Measurements from ENCODE around the gene ADAMTS10.
"Not testable (repeated sequence)": the region's sequence is repeated elsewhere in the genome, so short reads cannot be mapped to it uniquely, and the experiment has no call there.

The ADAMTS10 gene

GRCh38 chr19:8578642-8579265 is 31.8 kb downstream of the ADAMTS10 start:
- peak; percentile 82 for DNase-seq (ENCODE audit: low spot score)
- TF ChIP-seq CTCF (IDR thresholded peaks at IDR 0.05; ENCODE audit: extremely low read depth, missing control alignments), result peak; percentile 82

DNA sequence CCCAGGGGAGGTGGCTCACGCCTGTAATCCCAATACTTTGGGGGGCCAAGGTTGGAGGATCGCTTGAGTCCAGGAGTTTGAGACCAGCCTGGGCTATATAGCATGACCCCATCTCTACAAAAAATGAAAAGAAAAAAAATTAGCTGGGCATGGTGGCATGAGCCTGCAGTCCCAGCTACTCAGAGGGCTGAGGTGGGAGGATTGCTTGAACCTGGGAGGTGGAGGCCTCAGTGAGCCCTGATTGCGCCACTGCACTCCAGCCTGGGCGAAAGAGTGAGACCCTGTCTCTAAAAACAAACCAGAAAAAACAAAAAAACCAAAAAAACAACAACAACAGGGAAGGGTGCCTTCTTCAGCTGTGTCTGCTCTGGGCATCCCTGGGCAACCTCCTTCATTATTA is 32.8 kb downstream of the ADAMTS10 start:
- no peak for TF ChIP-seq CTCF (IDR thresholded peaks at IDR 0.05; ENCODE audit: extremely low read depth, missing control alignments)
- no peak for DNase-seq (ENCODE audit: low spot score)

DNA sequence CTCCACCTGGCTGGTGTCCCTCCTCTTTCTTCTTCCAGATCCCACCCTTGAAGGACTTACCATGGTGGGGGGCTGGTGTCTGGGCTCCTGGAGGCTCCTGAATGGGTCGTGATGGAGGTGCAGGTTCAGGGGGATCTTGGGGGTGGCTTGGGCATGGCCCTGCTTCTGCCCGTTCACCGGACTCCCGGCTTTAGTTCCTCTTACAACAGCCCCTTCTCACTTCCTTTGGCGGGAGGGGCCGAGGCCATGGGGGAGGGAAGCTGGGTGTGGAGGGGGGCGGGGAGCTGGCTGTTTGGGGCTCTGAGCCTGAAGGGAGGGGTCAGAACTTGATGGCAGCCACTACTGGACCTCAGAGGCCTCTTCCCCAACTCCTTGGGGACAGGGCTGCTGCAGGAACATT is 33.3 kb downstream of the ADAMTS10 start, which contains the start of gene MYO1F:
MYO1F (minus strand) TSS at position 196 of the 400 bp plus-strand sequence; CDS start at position 63, 133 bp downstream.
- TF ChIP-seq CTCF (IDR thresholded peaks at IDR 0.05; ENCODE audit: extremely low read depth, missing control alignments), result no peak
- DNase-seq (ENCODE audit: low spot score), result peak; percentile 76

- no peak for DNase-seq (ENCODE audit: low spot score)
- no peak for TF ChIP-seq CTCF (IDR thresholded peaks at IDR 0.05; ENCODE audit: extremely low read depth, missing control alignments)
Observed at GRCh38 chr19:8576273-8576993, 34.1 kb downstream of the ADAMTS10 start.

DNA sequence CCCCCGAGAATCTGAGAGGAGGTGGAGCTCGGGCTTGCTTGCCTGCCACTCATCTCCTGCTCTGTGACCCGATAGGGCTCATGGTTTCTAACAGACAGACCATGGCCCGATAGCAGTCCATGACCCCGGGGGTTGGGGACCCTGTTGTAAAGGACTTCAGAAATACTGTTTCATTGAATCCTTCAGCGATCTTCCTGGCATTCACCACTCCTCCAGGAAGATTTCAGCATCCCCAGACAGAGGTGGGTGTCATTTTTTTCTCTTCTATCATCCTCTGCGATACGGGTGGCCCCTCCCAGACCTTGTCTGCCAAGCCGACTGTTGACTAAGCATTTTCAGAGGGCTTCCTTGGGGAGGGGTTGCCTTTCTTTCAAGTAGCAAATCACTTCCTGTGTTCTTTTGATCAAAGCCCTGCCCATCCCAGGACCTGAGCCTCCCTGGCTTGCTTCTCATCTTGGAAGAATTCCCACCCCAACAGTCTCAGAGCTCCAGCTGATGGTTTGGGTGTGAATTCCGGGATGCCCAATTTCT is 35.0 kb downstream of the ADAMTS10 start:
- no peak for DNase-seq (ENCODE audit: low spot score)
- no peak for TF ChIP-seq CTCF (IDR thresholded peaks at IDR 0.05; ENCODE audit: extremely low read depth, missing control alignments)

- not testable (repeated sequence) for DNase-seq (ENCODE audit: low spot score)
Observed at GRCh38 chr19:8574619-8574922, 35.9 kb downstream of the ADAMTS10 start.

GRCh38 chr19:8573316-8573715 is 37.2 kb downstream of the ADAMTS10 start:
- TF ChIP-seq CTCF (IDR thresholded peaks at IDR 0.05; ENCODE audit: extremely low read depth, missing control alignments), result no peak
- DNase-seq (ENCODE audit: low spot score), result no peak

All from GM20000 (cell line).